ENCODE results near the gene UNK.
A peak's percentile ranks its signal among the peaks of the same experiment; 100 is the strongest.
"Not testable (repeated sequence)": the region's sequence is repeated elsewhere in the genome, so short reads cannot be mapped to it uniquely, and the experiment has no call there.

The UNK gene

DNA sequence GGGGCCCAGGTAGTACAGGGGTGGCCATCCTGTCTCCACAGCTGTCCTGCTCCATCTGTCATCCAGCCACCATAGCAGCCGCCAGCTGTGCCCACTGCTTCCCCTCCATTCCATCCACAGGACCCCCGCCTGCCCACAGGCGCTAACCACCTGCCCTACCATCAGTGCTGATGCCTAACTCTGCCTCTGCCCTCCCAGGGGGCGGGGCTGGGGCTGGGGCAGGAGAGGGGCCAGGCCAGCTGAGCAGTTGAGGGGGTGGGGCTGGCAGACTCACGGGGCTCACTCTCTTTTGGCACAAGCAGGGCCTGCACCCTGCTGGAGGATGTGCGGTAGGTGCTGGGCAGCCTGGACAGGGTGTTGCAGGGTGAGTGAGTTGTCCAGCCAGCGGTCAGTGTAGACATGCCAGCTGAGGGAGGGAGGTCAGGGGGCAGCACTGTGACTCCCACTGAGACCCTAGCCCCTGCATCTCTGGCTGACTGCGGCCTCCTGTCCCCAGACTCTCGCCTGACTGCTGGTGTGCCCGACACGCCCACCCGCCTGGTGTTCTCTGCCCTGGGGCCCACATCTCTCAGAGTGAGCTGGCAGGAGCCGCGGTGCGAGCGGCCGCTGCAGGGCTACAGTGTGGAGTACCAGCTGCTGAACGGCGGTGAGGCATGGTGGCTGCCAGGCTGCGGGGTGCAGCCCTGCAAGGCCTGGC is 29.3 kb upstream of the UNK start:
- DNase-seq (ENCODE audit: low spot score) = no peak

DNA sequence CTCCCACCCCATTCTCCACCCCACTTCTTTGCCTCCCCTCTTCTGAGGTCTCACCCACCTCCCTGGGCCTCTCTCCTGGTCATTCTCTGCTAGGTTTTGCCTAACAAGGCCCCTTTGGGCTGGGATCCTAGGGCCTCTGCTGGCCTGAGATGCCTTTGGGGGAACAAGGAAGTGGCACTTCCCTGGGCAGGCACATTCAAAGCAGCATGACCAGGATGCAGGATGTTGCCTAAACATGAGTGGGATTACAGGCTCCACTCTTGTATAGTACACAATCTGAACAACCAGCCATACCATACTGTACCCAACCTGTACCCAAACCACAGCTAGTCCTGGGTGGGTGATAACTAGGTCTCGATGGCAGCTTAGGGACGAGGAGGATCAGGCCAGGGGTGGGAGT is 28.6 kb upstream of the UNK start:
- DNase-seq (ENCODE audit: low spot score) = no peak

DNA sequence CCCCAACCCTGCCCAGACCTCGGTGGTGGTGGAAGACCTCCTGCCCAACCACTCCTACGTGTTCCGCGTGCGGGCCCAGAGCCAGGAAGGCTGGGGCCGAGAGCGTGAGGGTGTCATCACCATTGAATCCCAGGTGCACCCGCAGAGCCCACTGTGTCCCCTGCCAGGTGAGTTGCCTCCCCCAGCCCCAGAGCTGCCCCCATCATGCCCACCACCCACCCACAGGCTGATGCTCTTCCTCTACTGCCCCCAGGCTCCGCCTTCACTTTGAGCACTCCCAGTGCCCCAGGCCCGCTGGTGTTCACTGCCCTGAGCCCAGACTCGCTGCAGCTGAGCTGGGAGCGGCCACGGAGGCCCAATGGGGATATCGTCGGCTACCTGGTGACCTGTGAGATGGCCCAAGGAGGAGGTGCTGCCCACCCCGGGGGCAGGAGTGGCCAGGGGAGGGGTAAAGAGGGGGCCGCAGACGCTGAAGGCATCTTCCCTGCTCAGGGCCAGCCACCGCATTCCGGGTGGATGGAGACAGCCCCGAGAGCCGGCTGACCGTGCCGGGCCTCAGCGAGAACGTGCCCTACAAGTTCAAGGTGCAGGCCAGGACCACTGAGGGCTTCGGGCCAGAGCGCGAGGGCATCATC is 28.0 kb upstream of the UNK start:
- DNase-seq (ENCODE audit: low spot score) = no peak

DNA sequence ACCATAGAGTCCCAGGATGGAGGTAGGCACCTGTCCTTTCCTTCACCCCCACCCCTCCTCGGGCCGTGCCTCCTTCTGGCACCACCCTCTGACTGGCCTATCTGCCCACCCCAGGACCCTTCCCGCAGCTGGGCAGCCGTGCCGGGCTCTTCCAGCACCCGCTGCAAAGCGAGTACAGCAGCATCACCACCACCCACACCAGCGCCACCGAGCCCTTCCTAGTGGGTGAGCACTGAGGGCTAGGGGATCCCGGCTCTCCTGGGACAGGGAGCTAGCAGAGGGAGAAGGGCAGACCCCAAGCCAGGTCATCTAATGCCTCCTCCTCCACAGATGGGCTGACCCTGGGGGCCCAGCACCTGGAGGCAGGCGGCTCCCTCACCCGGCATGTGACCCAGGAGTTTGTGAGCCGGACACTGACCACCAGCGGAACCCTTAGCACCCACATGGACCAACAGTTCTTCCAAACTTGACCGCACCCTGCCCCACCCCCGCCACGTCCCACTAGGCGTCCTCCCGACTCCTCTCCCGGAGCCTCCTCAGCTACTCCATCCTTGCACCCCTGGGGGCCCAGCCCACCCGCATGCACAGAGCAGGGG is 27.4 kb upstream of the UNK start:
- no peak for DNase-seq (ENCODE audit: low spot score)

DNA sequence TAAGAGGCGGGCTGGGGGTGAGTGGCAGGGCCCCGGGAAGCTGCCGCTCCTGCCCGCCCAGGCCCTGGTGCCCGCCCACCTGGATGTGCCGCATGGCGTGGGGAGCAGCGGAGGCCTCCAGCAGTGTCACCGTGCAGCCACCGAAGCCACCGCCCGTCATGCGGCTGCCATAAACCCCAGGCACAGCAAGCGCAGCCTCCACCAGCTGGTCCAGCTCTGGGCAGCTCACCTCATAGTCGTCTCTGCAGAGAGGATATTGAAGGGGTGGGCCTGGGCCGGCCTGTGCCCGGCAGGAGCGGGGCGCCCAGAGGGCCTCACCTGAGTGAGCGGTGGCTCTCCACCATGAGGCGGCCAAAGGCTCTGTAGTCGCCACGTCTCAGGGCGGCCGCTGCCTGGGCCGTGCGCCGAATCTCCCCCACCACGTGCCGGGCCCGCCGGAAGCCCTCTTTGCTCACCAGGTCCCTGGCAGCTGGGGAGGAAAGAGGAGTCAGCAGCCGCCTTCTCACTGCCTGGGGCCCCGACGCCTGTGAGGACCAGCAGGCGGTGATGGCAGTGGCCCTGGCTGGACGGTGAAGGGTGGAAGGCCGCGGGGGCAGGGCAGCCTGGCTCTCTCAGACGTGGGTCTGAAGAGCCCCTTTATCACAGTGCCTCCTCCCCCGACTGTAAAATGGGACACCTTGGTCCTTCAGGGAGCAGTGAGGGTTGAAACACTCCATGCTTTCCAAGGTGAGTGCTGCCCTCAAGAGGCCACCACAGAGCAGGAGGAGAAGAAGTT is 26.3 kb upstream of the UNK start:
- no peak for DNase-seq (ENCODE audit: low spot score)

DNA sequence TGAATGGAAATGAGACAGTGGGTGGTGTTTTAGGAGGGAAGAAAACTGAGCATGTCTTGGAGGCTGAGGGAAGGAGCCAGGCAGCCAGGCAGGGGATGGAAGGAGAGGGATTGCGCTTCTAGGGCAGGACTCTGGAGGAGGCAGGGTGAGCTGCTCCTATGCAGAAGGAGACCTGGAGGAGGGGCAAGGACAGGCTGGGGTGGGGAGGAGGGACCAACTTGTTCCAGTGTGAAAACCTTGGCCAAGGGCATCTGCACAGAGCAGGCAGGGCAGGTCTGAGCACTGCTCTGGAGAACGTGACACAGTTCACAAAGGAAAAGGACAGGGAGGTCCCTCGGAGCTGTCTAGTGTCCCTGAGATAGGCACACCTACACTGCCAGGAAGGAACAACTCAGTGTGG is 25.1 kb upstream of the UNK start:
- no peak for DNase-seq (ENCODE audit: low spot score)

DNA sequence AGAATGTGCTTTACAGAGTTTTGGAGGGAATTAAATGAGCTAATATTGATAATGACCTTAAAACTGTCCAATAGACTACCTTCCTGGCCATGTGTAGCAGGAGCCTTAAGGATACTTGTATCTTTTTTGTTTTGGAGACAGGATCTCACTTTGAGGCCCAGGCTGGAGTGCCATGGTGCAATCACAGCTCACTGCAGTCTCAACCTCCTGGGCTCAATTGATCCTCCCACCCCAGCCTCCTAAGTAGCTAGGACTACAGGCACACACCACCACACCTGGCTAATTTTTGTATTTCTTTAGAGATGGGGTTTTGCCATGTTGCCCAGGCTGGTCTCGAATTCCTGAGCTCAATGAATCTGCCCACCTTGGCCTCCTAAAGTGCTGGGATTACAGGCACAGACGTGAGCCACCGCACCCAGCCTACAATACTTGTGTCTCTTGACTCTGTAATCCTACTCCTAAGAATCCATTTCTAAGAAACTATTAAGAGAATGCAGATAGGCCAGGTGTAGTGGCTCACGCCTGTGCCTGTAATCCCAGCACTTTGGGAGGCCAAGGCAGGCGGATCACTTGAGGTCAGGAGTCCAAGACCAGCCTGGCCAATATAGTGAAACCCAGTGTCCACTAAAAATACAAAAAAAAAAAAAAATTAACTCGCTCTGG is 24.5 kb upstream of the UNK start:
- not testable (repeated sequence) for DNase-seq (ENCODE audit: low spot score)

DNA sequence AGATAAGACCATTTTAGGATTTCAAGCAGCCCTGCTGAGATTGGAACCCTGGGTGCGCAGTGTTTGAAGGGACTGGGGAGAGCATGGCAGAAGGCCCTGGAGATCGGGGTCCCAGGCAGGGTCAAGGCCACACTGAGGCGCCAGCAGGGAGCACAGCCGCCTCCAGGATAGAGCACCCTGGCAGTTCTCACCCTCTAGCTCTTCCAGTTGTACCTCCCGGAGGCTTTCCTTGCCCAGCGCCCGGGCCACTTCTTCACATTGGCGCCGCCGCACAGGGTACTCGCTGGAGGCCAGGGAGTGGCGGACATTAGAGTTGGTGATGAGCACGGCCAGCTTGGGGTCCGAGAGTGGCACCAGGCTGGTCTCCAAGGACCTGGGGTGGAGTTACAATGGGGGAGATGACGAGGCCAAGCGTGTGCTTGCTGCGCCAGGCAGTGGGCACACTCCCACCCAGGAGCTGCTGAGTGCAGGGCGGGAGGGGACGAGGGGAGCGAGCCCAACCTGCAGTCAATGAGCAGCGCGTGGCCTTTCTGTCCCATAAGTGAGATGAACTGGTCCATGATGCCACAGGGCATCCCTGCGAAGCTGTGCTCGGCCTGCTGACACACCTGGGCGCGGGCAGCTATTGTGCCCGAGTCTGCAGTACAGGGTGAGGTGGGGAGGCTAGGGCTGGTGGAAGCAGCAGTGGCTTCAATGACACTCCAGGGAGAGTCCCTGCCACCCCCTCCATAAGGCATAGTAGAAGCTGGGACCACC is 21.9 kb upstream of the UNK start:
- DNase-seq (ENCODE audit: low spot score) = no peak

DNA sequence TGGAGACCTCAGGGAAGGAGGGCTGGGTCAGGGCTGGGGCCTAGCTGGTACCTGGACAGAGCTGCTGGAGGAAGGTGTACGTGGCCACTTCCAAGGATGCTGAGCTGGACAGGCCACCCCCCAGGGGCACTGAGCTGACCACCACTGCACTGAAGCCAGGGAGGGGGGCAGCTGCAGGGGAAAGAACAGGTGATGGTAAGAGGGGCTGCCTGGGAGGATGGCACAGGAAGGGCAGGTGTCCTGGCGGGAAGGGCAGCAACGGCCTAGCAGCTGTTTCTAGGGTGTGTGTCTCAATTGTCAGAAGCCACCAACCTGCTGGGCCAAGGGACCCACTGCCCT is 21.4 kb upstream of the UNK start:
- no peak for DNase-seq (ENCODE audit: low spot score)

DNA sequence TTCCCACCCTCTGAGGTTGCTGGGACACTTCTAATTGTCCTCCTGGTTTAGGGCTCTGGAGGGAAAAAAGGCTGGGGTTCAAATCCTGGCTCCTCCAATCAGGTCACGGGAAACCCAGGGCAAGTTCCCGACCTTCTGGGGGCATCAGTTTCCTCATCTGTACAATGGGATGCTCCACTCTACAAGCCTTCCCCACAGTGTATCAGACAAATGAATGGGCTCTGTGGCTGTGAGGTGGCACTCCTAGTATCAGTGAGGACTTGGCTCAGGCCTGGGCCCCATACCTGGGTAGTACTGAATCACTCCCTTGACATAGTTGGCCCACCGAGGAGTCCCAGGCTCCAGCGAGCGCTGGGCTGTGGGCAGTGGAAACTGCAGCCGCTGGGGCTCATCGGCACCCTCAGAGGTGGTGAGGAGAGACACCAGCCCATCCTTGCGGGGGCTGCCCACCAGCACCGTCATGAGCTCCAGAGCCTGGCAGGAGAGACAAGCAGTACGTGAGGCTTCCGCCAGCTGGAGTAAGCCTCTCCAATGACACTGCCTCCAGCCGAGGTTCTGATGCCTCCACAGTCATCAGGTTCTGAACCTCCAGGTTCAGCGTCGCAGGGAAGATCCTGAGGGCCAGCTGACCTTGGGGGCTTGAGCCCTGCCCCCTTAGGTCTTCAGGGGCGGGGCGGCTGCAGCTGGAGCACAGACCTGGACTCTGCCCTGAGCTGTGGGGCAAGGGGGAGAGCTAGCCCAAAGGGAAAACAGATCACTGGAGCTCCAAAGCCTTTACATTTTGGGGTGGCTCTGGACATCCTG is 20.8 kb upstream of the UNK start:
- no peak for DNase-seq (ENCODE audit: low spot score)

DNA sequence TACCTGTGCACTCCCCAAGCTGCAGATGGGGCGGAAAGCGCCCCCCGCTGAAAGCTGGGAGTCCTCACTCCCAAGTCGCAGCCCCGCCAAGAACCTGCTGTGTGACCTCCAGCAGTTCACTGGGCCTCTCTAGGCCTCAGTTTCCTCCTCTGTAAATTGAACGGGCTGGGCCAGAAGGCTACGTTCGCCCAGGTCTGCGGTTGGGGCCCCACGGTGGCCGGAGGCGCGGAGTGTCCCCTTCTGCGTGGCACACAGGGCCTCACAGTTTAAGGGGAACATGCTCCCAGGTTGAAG is 20.2 kb upstream of the UNK start:
- DNase-seq (ENCODE audit: low spot score) = no peak

DNA sequence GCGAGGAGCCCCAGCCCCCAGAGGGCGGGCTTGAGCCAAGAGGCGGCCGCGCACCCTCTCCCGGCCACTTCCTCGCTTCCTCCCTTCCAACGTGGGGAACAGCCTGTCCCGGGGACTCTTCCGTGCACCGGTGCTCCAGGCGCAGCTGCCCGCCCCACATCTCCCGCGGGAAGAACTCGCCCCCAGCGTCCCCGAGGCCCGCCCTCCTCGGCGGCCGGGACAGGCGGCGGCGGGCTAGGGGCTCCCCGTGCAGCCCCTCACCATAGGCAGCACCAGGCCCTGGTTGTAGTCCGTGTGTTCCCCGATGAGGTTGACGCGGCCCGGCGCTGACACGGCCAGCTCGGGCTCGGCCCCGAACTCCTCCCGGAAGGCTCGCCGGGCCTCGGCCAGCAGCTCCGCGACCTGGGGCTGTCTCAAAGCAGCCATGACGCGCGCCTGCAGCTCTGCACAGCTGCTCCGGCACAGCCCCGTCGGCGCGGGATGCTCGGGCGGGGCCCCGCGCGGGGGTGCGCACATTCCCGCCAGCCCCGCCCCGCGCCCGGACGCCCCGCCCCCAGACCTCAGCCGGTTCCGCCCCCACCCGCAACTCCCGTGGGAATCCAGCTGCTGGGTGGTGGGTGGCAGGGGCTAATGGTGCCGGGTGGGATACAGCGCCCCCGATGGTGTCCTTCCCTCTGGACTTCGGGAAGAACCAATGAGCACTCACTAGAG is 19.7 kb upstream of the UNK start, which contains the start of gene GALK1:
GALK1 (minus strand) TSS at position 482 of the 711 bp plus-strand sequence; CDS start at position 426, 56 bp downstream.
- DNase-seq (ENCODE audit: low spot score) = peak; percentile 69

DNA sequence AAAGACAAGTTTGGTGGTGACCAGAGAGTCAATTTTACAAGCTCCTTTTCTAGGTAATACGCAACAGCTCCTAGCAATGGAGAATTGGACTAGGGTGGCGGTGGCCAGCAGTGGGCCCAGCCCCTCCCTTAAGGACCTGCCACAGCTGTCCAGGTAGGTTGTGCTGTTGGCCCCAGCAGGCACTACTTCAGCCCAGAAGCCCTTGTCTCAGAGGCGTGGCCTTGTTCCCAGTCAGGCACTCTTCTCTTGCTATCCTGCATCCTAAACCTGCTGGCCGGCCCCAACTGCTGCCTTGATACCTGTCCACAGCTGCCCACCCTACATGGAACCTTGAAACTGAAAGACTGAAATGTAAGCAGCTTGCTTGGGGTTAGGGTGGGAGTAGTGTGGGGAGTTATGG is 18.6 kb upstream of the UNK start:
- DNase-seq (ENCODE audit: low spot score) = no peak

DNA sequence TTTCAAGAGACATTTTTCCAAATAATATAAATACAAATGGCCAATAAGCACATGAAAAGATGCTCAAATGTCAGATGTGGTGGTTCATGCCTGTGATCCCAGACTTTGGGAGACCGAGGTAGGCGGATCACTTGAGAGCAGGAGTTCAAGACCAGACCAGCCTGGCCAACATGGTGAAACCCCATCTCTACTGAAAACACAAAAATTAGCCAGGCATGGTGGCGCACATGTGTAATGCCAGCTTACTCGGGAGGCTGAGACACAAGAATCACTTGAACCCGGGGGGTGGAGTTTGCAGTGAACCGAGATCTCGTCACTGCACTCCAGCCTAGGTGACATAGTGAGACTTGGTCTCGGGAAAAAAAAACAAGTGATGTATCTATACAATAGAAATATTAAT is 16.7 kb upstream of the UNK start:
- DNase-seq (ENCODE audit: low spot score) = no peak

DNA sequence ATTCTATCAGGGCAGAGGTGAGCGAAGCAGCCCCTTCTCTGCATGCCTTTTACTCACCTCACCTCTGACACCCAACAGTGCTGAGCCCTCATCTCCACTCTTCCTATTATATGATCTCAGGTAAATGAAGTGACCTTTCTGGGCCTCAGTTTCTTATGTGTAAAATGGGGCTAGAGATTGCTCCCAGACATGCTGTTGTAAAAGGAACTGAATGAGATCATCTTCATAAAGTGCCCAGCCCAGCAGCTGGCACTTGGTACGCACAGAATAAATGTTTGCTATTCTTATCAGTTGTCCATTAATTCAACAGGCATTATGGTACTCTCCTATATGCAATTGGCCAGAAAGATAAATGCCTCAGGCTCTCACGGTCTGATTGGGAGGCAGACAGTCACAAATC is 15.1 kb upstream of the UNK start:
- DNase-seq (ENCODE audit: low spot score) = no peak

DNA sequence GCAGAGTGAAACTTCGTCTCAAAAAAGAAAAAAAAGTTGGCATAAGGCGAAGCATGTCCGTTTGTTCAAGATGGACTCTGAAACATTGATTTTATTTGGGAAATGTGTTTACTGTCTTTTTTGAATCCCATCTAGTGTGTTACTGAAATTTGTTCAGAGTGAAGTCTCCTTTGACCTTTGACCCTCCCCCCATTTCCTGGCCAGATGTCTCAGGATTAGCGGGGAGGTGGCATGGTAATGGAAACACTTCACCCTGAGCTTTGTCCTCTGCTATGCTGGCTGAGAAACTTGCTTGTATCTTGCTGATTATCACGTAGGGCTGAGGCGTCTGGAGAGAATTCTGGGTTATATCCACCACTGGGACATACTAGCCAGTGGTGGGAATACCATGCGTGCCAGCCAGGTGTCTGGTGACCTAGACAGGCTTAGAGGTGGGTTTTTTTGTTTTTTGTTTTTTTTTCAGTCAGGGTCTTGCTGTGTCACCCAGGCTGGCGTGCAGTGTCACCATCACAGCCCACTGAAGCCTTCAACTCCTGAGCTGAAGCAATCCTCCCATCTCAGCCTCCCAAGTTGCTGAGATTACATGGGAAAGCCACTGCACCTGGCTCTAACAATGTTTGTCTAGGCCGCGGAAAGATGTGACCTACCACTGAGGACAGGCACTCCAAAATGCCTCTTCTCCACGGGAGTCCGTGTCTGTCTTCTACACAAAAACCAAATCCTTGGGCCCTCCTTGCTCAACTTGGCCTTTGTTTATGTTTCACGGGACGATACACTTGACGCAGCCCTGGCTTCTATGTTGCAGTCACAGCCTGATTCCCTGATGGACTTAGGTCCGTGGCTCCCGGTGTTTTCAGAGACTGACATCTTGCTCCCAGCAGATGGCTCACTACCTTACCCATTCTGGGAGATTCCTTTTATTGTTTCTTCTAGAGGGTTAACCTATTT is 13.0 kb upstream of the UNK start:
- no peak for DNase-seq (ENCODE audit: low spot score)

DNA sequence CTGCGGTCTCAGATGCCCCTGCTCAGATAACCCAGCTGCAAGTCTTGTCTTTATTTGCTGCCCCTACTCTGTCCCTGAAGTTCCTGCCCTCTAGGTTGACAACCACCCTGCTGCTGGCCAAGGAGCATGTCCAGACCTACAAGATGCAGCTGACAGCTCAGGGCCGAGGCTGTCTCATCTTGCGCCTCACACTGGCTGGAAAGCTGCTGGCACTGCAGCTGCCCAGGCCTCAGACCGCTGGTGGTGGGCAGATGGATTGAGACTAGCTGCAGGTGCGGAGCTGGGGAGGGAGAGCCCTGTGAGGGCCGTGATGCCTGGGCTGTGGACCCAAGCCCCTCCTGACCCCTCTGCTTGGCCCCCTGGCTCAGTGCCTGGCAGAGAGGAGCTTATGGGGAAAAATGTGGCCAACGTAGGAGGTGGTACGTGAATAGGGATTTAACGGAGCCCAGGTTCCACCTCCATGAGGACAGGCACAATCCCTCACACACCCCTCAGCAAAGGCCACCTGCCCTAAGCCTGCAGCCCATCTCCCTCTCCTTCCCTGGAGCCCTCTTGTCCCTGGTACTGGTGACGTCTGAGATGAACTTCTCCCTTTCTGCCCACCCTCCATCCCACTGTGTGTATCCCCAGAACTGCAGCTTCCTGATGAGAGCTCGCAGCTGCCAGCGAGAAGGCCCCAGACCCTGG is 11.3 kb upstream of the UNK start:
- no peak for DNase-seq (ENCODE audit: low spot score)

DNA sequence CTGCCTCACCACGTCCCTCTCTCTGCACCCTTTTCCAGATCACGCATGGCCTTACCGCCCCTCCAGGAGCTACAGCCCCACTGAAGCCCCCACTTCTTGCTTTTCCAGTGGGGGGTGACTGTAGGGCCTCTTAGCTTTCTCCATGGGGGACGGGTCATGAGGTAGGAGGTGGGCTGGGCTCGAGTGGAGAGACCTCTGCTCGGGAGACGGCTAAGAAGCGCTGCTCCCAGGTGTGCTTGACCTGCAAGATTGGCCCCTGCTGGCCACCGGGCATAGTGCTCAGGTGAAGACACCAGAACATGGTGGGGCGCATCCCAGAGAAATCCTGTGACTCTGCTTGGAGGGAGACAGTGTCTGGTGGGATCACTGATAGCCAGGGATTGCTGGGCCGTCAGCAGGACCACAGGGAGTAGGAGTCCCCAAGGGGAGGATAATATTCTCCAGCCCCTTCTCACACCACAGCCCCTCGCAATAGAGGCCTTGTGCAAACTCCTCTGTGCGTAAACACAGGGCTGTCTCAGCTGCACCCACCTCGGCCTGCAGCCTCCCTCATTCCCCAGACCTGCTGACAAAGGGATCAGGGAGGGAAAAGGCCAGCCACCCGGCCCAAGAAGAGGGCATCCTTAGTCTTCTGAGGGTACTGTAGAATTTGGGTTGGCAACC is 10.7 kb upstream of the UNK start:
- no peak for DNase-seq (ENCODE audit: low spot score)
